Stimulated activated CD4-positive, alpha-beta T cell treated with anti-CD3 and anti-CD28 coated beads, TNF-alpha, amount 100 ng/mL, for 24 hours (primary cell): Measurements from ENCODE around the gene RIN3.

Experiments used
- DNase-seq, 3 experiments: peaks; one replicate each; pipeline ENCODE4 v3.0.0-alpha.2; 2020; ENCODE audit warnings: low read depth in 3 of 3

The RIN3 gene

GRCh38 chr14:92484132-92484823 is 29.3 kb upstream of the RIN3 start:
- no peak for DNase-seq

- no peak for DNase-seq
Observed at GRCh38 chr14:92486881-92487280, 26.7 kb upstream of the RIN3 start.

- DNase-seq: no peak
Observed at GRCh38 chr14:92487513-92488133, 26.0 kb upstream of the RIN3 start.

DNA sequence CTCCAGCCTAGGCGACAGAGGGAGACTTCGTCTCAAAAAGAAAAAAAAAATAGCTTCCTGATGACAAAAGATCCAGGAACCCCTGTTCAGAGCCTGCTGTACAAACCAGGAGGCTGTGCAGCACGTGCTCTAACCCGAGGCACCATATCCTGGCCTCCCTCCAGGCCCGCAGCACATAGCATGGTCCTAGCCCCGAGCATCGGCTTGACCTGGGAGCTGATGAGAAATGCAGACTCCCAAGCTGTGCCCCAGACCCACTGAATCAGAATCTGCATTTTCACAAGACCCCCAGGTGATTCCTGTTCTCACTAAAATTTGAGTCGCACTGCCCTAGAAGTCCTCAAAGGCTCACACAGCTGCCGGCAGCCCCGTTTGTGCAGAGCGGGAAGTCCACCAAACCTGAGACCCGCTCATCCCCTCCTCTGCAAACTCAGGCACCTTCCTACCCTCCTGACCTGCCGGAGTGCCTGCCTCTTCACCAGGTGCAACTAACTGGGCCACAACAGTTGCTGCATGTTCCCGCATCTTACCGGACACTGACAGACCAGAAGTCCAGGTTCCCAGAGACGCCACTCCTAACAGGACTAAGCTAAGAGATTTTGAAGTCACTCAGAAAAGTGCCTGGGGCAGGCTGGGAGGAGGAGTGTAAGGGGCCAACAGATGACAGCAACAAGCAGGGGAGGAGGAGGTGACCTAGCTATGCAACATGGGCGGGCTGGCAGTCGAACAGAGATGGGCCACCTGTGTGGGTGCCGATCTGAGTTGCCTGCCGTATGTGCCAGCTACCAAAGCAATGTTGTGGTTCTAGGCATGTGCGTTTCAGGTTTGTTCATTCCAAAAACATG is 24.0 kb upstream of the RIN3 start:
- no peak for DNase-seq

GRCh38 chr14:92490239-92490959 is 23.2 kb upstream of the RIN3 start:
- no peak for DNase-seq

GRCh38 chr14:92491782-92492181 is 21.8 kb upstream of the RIN3 start:
- DNase-seq: no peak

DNA sequence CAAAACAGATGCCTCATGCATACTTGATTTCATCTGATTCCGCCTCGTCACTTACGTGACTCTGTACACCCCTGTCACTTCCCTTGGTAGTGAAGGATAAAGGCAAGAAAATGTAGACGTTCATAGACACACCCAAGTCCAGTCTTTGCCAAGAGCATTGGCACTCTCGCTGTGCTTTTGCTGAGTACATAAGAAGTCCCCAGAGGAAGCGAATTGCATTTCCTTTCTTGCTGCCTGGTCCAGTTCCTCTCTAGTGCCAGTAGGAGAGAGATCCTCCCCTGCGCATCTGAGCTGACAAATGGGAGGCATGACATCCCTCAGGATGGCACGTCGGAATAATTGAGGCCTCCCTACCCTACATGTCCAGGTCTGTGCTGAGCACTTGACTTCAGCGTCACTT is 21.3 kb upstream of the RIN3 start:
- DNase-seq: no peak

GRCh38 chr14:92493024-92493423 is 20.6 kb upstream of the RIN3 start:
- DNase-seq: no peak

GRCh38 chr14:92493492-92493891 is 20.1 kb upstream of the RIN3 start:
- no peak for DNase-seq

DNA sequence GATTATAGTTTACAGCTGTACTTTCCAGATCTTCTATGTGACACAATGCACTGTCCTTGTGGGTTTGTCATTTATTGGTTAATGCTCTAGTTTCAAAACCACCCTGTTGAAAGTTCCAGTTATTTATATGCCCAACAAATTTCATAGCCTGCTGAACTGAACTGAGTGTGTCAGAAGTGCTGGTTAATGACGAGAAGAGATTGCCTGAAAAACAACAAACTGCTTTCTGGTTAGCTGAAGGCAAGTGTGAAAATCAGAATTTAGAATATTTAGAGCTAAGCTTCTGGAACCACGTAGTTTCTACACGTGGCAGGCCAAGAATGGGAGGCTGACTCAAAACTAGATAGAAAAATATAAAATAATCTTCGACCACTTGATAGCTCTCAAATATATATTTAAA is 19.1 kb upstream of the RIN3 start:
- DNase-seq: no peak

- no peak for DNase-seq
Observed at GRCh38 chr14:92495027-92495426, 18.6 kb upstream of the RIN3 start.

GRCh38 chr14:92496191-92496857 is 17.3 kb upstream of the RIN3 start:
- no peak for DNase-seq

GRCh38 chr14:92497391-92497790 is 16.2 kb upstream of the RIN3 start:
- DNase-seq: no peak

GRCh38 chr14:92499234-92499633 is 14.3 kb upstream of the RIN3 start:
- no peak for DNase-seq

- DNase-seq: no peak
Observed at GRCh38 chr14:92500491-92500941, 13.1 kb upstream of the RIN3 start.

GRCh38 chr14:92501891-92502351 is 11.7 kb upstream of the RIN3 start:
- no peak for DNase-seq

- DNase-seq: no peak
Observed at GRCh38 chr14:92502541-92503286, 10.9 kb upstream of the RIN3 start.

GRCh38 chr14:92503756-92504491 is 9.7 kb upstream of the RIN3 start:
- DNase-seq: no peak

- no peak for DNase-seq
Observed at GRCh38 chr14:92505826-92506225, 7.8 kb upstream of the RIN3 start.

DNA sequence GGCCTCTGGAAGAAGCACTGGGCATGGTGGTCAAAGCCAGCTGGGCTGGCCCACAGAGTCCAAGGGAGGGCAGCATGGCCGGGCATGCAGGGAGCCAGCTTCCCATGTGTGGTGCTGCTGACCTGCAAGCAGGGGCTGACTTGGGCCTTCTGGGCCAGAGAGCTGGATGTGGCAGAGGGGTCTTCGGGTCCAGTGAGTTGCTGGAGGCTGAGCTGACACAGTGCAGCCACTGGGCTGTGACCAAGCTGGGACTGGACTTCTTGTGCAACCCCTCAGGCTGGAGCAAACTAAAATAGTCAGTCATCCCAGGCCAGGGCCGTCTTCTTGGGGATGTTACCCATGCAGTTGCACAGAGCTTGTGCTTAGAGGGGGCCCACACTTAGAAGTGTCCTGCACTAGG is 7.3 kb upstream of the RIN3 start:
- DNase-seq: no peak
